Measurements from ENCODE around the gene SLC9A3.

SLC9A3 gene

DNA sequence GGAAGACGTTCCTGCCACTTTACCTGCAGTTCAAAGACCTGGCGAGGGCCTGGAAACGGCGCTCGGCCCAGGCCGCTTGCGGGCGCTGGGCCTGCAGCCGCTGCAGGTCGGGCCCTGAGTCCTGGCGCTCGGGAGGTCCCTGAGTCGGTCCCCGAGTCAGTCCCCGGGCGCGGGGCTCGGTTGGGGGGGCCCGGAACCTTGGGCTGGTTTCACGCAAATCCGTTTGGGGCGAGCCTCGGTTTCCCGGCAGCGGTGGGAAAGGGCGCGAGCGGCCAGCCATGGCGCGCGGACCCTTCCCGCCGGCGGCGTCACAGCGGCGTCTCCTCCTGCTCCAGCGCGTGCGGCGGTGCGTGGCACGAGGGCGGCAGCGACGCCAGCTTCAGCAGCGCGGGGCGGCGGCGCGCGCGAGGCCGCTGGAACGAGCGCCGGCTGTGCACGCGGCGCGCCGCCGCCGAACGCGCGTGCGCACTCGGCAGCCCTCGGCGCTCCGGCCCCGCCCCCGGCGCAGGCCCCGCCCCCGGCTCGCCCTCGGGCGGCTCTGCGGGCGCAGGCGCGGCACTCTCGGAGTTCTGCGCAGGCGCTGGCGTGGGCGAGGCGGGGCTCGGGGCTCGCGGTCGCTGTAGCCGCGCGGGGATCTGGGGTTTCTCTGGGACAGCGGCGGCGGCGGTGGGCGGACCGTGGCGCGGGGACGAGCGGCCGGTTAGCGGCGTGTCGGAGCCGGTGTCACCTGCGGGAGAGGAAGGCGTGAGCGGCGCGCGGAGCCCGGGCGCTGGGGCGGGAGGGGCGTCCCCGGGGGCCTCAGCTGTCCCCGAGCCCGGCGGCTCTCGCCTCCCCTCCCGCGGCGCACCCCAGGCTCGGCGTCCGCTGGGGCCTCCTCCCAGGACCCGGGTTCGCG is 51.3 kb downstream of the SLC9A3 start:
- peak; percentile 89 for DNase-seq

DNA sequence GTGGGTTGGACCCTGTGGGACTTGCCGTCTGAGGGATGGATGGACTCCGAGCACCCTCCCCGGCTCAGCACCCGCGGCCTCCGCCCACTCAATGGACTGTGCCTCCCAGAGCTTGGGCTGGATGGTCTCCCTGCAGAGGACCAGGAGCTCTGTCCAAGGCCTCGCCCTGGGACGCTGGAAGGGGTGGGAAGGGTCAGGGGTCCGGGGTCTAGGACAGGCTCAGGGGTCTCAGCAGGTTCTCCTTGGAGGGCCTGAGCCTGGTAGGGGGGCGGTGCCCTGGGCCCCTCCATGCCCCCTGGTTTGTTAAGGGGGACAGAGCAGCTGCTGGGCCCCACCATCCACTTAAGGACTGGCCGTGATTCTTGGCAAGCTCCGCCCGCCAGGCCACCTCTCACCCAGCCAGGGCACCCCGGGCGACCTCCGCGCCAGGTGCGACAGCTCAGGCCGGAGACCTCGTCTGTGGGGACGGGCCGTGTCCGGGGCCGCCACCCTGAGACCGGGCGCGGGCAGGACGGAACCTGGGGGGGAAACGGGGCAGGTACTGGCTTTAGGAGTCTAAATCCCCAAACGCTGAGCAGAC is 52.1 kb downstream of the SLC9A3 start:
- DNase-seq = peak; percentile 27

DNA sequence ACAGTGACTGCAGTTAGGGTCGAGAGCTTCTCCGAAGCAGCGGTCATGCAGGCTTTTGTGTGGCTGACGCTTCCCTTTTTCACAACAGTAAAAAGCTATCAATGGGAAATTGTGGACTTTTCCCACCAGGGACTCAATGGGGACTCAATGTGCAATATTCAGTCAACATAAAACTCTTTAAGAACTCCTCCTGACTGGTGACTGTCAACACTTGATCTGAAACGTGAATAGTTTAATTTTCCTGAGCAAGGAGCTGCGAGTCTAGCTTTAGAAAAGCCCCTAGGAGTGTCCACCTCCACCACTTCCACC is 52.5 kb downstream of the SLC9A3 start:
- DNase-seq = no peak

DNA sequence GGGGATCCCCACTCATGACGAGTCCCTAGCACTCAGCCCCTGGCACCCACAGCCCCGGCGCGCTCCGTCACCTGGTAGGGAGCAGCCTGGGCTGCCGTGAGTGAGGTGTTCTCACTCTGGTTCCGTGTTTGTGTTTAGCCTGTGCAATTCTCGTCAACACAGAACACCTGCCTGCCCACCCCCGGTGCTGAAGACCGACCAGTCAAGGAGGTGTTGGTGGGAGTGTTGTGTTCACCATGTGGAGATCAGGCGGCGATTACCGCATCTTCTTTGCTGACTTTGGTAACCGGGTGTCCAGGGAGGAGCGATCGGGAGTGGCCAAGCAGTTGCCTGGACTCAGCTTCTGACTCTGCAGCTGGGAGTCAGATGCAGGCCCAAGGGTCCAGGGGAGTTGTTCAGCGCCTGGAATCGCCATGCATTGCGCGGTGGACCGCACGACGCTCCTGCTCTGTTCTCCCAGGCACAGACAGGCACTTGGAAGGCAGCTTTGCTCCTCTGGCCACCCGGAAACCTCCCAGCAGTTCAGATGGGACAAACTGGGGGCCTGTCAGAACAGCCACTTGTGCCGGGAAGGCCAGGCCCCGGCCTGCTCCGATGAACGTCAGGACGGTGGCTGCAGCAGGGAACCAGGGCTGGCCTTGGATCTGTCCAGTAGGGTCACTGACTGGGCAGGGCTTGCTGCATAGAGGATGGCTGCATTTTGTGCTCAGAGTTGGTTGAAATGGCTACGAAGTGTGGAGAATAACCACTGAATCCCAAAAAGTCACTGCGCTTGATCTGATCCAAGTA is 53.1 kb downstream of the SLC9A3 start:
- DNase-seq = no peak

DNA sequence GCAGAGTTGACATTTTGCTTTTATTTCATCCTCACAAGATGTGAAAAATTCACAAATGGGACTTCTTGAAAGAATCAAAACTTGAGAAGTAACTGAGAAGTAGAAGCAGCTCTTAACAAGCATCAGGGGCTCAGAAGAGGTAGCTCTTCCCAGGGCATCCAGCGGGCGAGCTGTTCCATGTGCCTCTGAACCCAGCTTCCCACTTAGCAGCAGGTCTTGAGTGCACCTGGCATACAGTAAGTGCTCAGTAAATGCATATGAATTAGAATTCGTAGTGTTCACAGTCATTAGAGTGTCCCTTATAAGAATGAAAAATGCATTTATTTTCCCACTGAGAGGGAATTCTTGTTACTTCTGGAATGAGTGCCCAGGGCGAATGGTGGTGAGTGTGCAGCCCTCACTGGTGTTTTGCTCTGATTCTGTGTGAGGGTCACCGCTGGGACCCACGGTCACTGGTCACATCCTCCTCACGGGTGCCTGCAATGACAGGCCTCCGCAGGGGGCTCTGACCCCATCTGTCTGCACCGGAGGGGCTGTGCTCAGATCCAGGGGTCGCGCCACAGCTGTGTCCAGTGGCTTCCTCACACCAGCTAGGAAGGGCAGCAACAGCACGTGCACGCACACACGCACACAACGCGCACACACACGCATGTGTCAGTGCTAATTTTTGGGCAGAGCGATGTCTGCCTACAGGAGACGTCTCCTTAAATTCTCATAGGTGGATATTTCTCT is 54.3 kb downstream of the SLC9A3 start:
- no peak for DNase-seq

DNA sequence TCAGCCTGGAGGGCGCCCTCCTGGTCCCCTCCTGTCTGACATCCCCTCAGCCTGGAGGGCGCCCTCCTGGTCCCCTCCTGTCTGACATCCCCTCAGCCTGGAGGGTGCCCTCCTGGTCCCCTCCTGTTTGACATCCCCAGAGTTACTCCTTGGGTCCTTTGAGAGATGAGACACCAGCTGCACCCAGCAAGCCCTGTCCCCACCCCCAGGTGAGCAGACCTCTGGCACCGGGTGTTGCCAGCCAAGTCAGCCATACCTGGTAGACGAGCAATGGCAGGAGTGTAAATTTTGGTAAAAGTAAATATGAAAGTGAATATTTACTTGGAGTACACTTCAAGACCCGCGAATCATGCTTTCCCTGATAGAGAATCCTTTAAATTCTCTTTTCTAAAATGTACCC is 55.8 kb downstream of the SLC9A3 start:
- DNase-seq = no peak

DNA sequence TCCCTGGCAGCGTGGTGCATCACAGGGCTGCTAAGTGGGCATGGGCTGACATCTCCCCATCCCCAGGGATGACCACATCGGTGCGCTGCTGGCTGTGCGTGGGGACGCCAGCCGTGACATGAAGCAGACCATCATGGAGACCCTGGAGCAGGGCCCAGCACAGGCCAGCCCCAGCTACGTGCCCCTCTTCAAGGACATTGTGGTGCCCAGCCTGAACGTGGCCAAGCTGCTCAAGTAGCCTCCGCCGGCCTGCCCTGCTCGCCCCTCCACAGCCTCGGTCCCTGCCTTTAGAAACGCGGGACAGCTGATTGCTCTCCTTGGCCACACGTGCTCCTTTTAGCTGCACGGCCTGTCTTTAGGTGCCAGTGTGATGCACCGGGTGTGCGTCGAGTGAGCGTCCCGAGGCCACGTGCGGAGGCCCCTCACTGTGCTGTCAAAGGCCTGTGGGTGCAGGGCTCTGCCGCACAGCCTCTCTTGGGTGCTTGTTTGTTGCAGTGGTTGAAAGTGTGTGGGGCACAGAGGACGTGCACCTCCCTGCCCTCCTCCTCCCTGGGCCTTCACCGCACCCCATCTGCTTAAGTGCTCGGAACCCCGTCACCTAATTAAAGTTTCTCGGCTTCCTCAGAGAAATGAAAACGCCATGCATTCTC is 57.5 kb downstream of the SLC9A3 start:
- no peak for DNase-seq

DNA sequence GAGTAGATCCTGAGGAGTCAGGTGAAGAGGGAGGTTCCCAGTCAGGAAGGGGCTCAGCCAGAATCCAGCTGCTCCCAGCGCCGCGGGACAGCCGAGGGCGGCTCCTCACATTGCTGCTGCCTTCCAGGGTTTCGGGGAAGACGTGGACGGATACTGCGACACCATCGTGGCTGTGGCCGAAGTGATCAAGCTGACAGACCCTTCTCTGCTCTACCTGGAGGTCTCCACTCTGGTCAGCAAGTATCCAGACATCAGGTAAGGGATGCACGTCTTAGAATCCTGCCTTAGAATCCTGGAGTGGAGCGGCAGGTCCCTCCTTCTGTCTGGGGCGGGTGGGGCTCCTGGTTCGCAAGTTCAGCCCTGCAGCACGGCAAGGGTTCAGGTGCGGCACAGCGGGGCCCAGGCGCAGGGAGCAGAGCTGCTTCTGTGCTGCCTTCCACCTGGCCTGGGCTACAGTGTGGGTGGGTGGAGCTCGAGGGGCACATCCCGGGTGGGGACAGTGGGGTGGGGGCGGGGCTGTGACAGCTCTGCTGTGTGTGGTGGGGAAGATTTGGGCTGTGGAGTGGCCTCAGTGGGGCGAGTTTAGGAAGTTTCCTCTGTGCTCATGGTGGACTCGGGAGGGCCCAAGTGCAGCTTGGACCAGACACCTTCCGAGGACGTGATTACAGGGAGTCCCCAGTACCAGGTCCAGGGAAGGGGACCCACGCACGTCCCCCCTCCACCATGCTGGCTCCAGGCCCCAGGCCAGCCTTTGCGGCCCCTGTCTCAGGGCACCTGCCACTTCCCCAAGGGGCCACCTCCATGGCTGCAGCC is 58.5 kb downstream of the SLC9A3 start:
- no peak for DNase-seq

DNA sequence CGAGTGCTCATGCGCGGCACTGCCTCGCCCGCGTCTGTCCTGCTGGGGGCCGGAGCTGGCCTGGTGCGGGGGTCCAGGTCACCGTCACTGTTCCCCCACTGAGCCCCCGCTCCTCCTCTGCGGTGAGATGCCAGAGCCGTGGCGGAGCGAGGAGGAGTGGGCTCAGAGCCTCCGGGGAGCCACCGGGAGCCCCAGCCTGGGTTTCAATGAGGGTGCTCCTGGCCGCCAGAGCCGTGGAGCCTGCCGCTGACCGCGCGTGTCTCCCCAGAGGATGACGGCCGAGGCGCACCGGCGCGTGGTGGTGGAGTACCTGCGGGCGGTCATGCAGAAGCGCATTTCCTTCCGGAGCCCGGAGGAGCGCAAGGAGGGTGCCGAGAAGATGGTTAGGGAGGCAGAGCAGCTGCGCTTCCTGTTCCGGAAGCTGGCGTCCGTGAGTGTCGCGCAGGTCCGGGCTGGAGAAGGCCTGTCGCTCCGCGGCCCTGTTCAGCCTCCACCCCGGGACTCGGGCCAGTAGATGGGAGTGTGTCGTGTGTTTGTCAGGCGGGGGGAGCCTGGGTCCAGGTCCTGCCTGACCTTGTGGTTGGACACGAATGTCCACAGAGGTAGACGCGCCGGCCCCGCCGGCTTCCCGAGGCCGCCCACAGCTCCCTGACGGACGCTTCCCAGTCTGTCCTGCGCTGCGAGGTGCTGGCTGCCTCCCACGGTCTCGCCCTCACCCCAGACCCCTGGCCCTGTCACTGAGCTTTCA is 59.2 kb downstream of the SLC9A3 start:
- no peak for DNase-seq

DNA sequence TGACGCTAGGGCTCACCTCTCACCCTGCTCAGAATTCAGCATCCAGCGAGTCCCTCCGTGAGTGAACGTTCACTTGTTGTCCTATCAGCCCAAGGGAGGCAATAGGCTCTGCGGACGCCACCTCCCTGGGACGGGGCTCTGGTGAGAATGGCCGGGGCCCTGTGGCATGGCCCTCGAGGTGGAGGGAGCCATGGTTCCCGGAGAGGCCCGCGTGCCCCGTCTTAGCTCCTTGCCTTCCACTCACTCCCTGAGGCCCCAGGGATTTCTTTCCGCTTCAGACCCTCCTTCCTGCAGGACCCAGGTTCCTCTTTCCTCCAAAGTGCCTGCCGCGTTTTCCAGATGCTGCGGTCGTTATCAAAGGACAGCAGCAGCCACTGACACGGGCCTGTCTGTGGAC is 59.8 kb downstream of the SLC9A3 start:
- no peak for DNase-seq

DNA sequence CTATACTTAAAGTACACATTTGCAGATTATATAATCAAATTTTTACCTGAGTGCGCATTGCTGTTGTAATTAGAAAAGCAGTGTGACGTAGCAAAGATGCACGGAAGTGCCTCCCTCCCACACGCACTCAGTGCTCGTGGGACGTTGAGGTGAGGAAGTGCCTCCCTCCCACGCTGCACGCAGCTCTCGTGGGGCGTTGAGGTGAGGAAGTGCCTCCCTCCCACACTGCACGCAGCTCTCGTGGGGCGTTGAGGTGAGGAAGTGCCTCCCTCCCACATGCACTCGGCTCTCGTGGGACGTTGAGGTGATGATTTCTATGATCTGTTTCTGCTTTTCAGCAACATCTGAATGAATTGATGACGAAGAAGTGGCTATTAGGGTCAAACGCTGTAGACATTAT is 60.3 kb downstream of the SLC9A3 start:
- DNase-seq = peak; percentile 60

DNA sequence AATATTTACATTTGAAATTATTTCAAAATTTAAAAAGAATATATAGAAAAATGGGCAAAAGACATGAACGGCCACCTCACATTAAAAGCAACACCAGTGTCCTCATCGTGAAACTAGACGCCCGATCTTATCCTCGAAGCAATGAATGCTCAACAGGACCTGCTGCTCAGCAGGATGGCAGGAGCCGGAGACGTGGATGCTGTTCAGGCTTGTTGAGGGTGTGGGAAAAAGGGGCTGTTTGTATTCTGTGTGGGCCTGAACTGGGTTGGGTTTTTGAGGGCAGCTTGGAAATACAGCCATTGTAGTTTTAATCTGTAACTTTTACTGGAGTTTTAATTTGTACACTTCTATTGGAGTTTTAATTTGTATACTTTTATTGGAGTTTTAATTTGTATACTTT is 60.9 kb downstream of the SLC9A3 start:
- no peak for DNase-seq

DNA sequence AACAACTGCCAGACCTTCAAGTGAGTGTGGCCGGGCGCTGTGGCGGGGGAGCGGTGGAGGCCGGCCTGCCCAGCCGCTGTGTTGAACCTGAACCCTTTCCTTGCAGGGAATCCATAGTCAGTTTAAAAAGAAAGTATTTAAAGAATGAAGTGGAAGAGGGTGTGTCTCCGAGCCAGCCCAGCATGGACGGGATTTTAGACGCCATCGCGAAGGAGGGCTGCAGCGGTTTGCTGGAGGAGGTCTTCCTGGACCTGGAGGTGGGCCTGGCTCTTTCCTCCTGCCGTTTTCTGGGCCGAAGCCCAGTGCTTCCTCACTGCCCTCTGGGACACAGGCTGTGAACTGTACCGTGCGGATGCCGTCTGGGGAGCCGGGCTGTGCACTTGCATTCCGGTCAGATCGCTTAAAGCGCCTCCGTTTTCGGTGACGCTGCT is 62.2 kb downstream of the SLC9A3 start:
- DNase-seq = no peak

DNA sequence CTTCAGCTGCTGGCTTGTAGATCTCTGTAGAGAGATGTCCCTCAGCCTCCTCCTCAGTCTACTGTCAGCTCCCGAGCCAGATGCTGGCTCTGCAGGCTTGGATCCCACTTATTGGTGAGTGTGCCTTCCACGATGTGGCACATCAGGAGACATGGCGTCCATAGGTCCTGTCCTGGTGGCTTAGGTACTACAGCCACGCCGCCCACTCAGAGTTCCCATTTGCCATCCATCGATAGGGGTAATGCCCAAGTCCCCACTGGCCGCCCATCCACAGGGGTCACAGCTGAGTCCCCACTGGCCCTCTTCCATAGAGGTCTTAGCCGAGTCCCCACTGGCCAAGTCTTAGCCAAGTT is 64.0 kb downstream of the SLC9A3 start:
- DNase-seq = no peak

DNA sequence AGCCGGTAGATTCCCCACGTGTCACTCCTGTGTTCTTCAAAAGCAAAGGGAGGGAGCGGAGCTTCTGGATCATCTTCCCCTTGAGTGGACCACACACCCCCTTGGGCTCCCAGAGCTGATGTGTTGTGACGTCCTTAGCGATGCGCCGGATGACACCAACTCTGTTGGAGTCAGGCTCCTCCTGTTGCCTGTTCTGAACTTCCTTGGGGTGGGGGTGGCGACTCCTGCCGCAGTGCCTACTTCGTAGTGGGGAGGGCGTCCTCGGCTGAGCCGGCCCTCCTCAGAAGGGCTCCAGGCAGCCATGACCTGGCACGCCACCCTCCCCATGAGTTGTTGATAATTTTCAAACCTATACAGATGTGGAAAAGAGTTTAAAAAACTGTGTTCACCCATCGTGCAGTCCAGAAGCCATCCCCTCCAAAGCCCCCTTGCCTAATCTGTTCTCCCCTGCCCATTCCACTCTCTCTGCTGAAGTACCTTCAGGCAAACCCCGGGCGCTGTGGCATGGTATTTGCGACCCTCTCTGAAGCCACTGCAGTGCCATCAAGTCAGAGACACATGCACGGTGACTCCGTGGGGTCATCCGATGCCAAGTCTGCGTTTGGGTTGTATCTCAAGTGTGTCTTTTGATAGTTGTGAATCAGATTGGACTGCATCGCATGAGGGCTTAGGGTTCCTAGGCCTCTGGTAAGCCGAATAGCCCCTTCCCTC is 64.5 kb downstream of the SLC9A3 start:
- no peak for DNase-seq

DNA sequence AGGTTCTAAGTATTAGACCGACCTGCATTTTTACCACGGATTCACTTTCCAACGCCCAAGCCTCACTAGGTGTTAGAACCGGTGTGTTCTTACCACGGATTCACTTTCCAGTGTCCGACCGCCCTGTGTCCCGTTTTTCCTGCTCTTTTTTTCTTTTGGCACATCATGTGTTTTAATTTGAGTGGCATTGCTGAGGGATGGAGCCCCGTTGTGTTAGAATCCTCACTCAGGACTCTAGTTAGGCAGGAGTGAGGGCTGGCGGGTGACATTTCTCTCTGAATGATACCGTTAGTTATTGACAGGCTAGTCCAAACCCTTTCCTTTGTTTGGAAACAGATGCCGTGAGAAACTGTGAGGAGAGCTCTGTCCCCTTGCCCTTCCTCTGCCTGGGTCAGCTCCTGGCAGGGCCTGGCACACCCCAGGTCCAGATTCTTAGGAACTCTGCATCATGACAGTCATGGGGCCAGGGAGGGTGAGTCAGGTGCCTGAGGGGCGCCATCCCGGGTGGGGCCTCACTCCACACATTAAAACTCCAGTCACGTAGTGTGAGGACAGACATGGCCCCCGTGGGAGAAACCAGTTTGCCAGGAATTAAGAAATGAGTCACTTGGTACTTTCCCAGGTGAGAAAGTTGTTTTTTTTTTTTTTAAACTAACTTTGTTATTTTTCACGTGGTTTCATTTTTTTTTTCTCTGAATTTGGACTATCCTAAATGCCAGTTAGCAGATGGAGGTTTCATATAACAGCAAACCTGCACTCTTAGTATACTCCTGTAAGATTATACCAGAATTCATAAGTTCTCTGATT is 65.5 kb downstream of the SLC9A3 start:
- peak; percentile 79 for DNase-seq

DNA sequence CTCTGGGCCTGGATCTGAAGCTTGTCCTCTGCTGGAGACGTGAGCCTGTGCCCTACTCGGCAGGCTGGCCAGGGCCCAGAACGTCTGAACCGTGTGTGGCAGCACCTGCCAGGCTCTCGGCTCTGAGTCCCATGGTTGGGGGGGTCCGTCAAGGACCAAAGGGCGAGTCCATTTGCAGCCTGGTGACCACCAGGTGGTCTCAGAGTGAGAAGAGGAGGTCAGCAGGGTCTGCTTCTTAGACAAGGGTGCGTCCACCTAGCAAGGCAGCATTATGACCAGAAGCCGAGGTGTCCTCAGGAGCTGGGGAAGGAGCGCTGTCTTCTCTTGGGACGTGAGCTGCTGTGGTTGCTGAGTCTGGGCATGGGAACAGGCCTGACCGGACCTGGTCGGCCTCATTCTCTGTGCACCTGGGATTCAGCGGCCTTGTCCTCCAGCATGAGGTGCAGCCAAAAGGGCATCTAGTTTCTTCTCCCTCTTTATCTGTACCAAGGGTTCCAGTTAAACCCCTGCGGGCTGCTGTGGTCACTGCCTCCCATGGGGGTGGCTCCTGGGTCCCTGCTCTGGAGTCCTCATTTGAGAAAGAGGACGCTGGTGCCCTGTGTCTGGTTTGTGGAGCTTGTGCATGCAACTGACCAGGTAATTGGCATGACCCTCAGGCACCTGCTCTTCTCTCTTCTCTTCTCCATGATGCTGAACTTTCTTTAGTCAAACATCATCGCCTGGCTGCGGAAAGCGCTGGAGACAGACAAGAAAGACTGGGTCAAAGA is 66.9 kb downstream of the SLC9A3 start:
- no peak for DNase-seq

DNA sequence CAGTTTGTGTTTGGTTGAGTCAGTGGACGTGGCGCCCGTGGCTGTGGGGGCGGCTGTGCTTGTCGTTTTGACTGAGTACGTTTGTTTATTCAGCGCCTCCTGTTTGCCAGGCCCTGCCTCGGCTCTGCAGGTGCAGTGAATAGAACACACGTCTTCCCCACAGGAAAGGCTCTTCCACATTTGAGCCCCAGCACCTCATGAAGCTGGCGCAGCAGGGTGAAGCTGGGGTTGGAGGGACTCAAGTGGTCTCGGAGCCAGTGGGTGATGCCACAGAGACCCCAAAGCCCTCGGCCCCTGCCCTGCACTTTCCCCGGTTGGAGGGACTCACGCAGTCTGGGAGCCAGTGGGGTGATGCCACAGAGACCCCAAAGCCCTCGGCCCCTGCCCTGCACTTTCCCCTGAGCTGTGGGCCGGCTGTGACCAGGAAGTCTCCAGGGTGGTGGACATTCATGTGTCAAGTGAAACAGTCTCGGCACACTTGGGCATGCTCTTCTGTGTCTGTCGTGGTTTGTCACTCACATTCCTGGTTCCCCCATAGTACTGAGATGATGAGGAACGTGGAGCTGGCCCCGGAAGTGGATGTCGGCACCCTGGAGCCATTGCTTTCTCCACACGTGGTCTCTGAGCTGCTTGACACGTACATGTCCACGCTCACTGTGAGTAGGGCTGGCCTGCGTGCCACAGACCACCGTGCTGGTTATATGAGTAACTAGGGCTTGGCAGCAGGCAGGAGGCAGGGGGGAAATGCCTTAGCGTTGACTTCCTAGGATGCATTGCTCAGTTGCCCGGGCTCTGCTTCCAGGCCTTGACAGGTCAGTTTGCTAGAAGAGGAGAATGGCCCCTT is 67.7 kb downstream of the SLC9A3 start:
- DNase-seq = no peak

Data from activated CD4-positive, alpha-beta T cell treated with anti-CD3 and anti-CD28 coated beads, Interleukin-10, Interleukin-2, amounts not matched to agents 100 ng/mL and 50 ng/mL, durations not matched to agents 16 hours and 8 hours (primary cell).